GM12875 (cell line): ENCODE data around the gene MAGI1.
A peak's percentile ranks its signal among the peaks of the same experiment; 100 is the strongest.

Experiments used
- H3K4me3 ChIP-seq: one replicate; pipeline ENCODE4 v1.5.1; 2011; ENCODE audit warnings: low read depth, low read length, control low read depth
- CTCF ChIP-seq: IDR thresholded peaks from 2 replicates; pipeline ENCODE4 v1.5.1; 2011; ENCODE audit warnings: low read depth, mild to moderate bottlenecking, control low read depth, inconsistent platforms, low read length, moderate library complexity, borderline replicate concordance; ENCODE audit not compliant: insufficient read depth

MAGI1 gene

GRCh38 chr3:66041116-66041515, 2.4 kb upstream of the MAGI1 start:
- TF ChIP-seq CTCF, result no peak
- no peak overlapping the region for H3K4me3 ChIP-seq

- TF ChIP-seq CTCF, result no peak
- H3K4me3 ChIP-seq, result no peak overlapping the region
Observed at GRCh38 chr3:66039590-66039887, 821 bp upstream of the MAGI1 start.

- no peak for TF ChIP-seq CTCF
- H3K4me3 ChIP-seq, result peak overlapping the region; percentile 26
Observed at GRCh38 chr3:66038384-66038725, 363 bp downstream of the MAGI1 start.

GRCh38 chr3:66037986-66038369, 740 bp downstream of the MAGI1 start:
- H3K4me3 ChIP-seq, result peak overlapping the region; percentile 26

GRCh38 chr3:66037330-66037985, 1.3 kb downstream of the MAGI1 start:
- no peak for TF ChIP-seq CTCF
- no peak overlapping the region for H3K4me3 ChIP-seq

More at GRCh38 chr3:66037986-66038369, 740 bp downstream of the MAGI1 start:
- no peak for TF ChIP-seq CTCF

GRCh38 chr3:66036586-66037148, 2.1 kb downstream of the MAGI1 start:
- TF ChIP-seq CTCF, result no peak
- no peak overlapping the region for H3K4me3 ChIP-seq

GRCh38 chr3:66035763-66036477, 2.8 kb downstream of the MAGI1 start:
- TF ChIP-seq CTCF, result no peak
- no peak overlapping the region for H3K4me3 ChIP-seq
